RWPE2 (cell line): ENCODE results near the gene E2F3.

Source experiments
- ATAC-seq: fragments of 200-7000 bp; cut with Tn5 transposase; 3 replicates; pipeline ENCODE4 v1.9.1; 2021; ENCODE audit warnings: low read depth
- DNase-seq: peaks from one replicate; pipeline ENCODE4 v3.0.0-alpha.2; 2020; ENCODE audit warnings: low spot score
- H3K27ac ChIP-seq: fragments of 450-650 bp; 2 replicates; pipeline ENCODE4 v1.5.1; 2017; ENCODE audit warnings: mild to moderate bottlenecking; ENCODE audit not compliant: poor library complexity, severe bottlenecking
- H3K27me3 ChIP-seq: fragments of 250-450 bp; sonication (Bioruptor Pico); 2 replicates; pipeline ENCODE4 v1.5.1; 2021; ENCODE audit warnings: mild to moderate bottlenecking, moderate library complexity; ENCODE audit not compliant: insufficient read depth, poor library complexity, severe bottlenecking
- H3K36me3 ChIP-seq: fragments of 250-450 bp; sonication (Bioruptor Pico); 2 replicates; pipeline ENCODE4 v1.5.1; 2020; ENCODE audit warnings: low read depth, mild to moderate bottlenecking, moderate library complexity
- H3K4me1 ChIP-seq: fragments of 250-450 bp; sonication (Bioruptor Pico); 2 replicates; pipeline ENCODE4 v1.5.1; 2021; ENCODE audit warnings: mild to moderate bottlenecking, moderate library complexity; ENCODE audit not compliant: insufficient read depth, poor library complexity, severe bottlenecking
- H3K4me3 ChIP-seq: fragments of 250-450 bp; sonication (Bioruptor Pico); 2 replicates; pipeline ENCODE4 v1.5.1; 2021; ENCODE audit warnings: mild to moderate bottlenecking, moderate library complexity; ENCODE audit not compliant: severe bottlenecking
- H3K9me3 ChIP-seq: fragments of 250-450 bp; sonication (Bioruptor Pico); 2 replicates; pipeline ENCODE4 v1.5.1; 2021; ENCODE audit warnings: mild to moderate bottlenecking, moderate library complexity; ENCODE audit not compliant: severe bottlenecking
- TF ChIP-seq, protein P1 (sequence below): fragments of 450-650 bp; IDR thresholded peaks from one replicate; pipeline ENCODE4 v1.5.1; 2017; ENCODE audit warnings: mild to moderate bottlenecking, moderate library complexity; ENCODE audit not compliant: poor library complexity, severe bottlenecking

The E2F3 gene

DNA sequence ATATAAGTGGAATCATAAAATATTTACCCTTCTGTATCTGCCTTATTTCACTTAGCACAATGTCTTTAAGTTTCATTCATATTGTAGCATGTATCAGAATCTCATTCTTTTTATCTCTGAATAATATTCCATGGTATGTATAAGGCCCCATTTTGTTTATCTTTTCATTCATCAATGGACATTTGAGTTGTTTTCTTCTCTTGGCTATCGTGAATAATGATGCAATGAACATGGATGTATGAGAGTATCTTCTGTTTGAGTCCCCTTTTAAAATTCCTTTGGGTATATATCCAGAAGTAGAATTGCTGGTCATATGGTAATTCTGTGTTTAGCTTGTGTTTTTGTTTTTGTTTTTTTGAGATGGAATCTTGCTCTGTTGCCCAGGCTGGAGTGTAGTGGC, 39.6 kb downstream of the E2F3 start:
- Histone ChIP-seq H3K4me3 (no peak overlapping the region), H3K9me3 (no peaks in the 10 kb centered on the region), H3K27ac (no peak overlapping the region), H3K27me3 (no peaks in the 10 kb centered on the region), H3K4me1 (no peaks in the 10 kb centered on the region), H3K36me3 (peaks cover 39% of the 10 kb centered on the region)
- TF ChIP-seq, protein P1, sequence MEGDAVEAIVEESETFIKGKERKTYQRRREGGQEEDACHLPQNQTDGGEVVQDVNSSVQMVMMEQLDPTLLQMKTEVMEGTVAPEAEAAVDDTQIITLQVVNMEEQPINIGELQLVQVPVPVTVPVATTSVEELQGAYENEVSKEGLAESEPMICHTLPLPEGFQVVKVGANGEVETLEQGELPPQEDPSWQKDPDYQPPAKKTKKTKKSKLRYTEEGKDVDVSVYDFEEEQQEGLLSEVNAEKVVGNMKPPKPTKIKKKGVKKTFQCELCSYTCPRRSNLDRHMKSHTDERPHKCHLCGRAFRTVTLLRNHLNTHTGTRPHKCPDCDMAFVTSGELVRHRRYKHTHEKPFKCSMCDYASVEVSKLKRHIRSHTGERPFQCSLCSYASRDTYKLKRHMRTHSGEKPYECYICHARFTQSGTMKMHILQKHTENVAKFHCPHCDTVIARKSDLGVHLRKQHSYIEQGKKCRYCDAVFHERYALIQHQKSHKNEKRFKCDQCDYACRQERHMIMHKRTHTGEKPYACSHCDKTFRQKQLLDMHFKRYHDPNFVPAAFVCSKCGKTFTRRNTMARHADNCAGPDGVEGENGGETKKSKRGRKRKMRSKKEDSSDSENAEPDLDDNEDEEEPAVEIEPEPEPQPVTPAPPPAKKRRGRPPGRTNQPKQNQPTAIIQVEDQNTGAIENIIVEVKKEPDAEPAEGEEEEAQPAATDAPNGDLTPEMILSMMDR: no peak
- DNase-seq (no peak), ATAC-seq (no peak)

DNA sequence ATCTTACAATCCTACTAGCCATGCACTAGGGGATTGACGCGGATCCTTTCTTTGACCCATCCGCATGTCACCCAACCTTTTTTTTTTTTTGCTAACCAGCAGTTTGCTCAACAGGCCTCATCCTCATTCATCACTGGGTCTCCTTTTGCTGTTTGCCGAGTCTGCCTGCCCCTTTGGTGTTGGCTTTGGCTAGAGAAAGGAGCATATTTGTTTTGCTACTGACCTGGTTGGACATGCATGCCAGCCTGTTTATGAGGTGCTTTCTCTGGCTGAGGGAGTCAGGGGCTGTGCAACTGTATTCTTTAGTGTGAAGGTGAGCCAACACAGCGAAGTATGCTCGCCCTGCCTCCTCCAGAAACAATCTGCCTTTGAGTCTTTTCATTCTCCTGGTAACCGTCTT, 40.2 kb downstream of the E2F3 start:
- ATAC-seq (no peak), DNase-seq (no peak)
- Histone ChIP-seq H3K36me3 (peaks cover 39% of the 10 kb centered on the region), H3K27me3 (no peaks in the 10 kb centered on the region), H3K4me1 (no peaks in the 10 kb centered on the region), H3K4me3 (no peak overlapping the region), H3K27ac (no peak overlapping the region), H3K9me3 (no peaks in the 10 kb centered on the region)
- TF ChIP-seq, protein P1: no peak

DNA sequence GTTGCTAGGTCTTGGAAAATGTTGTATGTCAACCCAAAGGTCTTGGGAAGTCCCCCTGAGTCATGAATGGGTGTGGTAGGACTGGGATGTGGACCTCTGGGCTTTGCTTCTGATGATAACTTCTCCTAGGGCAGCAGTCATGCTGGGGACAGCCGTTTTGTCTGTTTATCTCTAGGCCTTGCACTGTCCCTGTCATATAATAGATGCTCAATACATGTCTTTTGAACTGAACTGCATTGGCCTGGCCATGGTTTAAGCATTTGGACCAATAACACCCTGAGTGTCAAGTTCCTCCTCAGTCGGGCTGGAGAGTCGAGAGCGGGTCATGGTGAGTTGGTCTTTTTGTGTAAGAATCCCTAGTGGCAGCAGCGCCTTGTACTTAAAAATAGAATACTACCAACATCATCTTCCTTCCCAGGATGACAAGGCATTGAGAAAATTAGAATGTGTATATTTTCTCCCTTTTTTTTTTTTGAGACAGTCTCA, 43.1 kb downstream of the E2F3 start:
- TF ChIP-seq, protein P1: no peak
- Histone ChIP-seq H3K27ac (no peak overlapping the region), H3K27me3 (no peaks in the 10 kb centered on the region), H3K4me3 (no peak overlapping the region), H3K9me3 (no peaks in the 10 kb centered on the region), H3K4me1 (no peaks in the 10 kb centered on the region), H3K36me3 (peaks cover 41% of the 10 kb centered on the region)
- DNase-seq (no peak), ATAC-seq (no peak)

DNA sequence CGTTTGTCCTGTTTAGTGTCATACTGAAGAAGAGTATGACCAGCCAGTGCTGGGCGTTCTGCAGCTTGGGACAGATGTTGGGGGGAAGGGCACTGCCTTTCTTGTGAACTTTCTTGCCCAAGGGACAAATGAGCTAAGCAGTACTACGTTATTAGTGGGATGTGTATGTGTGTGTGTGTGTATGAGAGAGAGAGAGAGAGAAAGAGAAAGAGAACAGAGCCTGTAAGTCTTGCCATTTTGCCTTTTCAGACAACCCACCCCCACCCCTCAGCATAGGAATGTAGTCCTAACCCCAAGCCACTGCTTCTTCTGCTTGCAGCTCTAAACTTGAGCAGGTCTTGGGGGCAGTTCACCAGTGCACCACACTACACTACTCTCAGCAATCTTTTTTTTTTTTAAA, 45.5 kb downstream of the E2F3 start:
- Histone ChIP-seq H3K4me3 (no peak overlapping the region), H3K9me3 (no peaks in the 10 kb centered on the region), H3K36me3 (peaks cover 25% of the 10 kb centered on the region; the same call in 1 of the 2 replicates), H3K4me1 (no peaks in the 10 kb centered on the region), H3K27ac (no peak overlapping the region), H3K27me3 (no peaks in the 10 kb centered on the region)
- DNase-seq (no peak), ATAC-seq (no peak; the same call in 2 of the 3 replicates)
- TF ChIP-seq, protein P1: no peak

DNA sequence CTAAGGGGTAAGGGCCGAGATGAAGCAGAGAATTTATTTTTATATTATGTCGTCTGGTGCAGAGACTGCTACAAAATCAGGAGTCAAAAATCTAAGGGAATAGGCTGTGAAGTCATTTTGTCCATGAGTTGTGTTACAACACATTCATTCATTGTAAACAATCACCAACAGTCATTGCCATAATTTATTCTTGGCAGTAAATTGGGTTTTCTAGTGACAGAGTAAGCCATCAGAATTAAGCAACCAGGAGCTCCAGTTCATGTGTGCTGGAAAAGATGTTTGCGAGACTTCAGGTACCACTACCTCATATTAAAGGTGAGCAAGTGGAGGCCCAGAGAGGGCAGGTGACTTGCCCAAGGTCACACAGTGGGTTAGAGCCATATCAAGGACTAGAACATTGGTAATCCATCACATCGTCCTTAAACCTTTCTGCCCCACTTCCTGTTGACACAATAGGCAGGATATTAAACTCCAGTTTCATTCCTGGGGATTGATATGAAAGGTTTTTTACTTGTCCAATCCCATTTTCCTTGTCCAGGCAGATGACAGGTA, 46.0 kb downstream of the E2F3 start:
- Histone ChIP-seq H3K4me3 (no peak overlapping the region), H3K27me3 (no peaks in the 10 kb centered on the region), H3K27ac (no peak overlapping the region), H3K4me1 (no peaks in the 10 kb centered on the region), H3K36me3 (peaks cover 25% of the 10 kb centered on the region; the same call in 1 of the 2 replicates), H3K9me3 (no peaks in the 10 kb centered on the region)
- TF ChIP-seq, protein P1: no peak
- ATAC-seq: no peak
- no peak for DNase-seq
